GM18502 (cell line): ENCODE results near the gene HVCN1.
A peak's percentile ranks its signal among the peaks of the same experiment; 100 is the strongest.
"Not testable (repeated sequence)": the region's sequence is repeated elsewhere in the genome, so short reads cannot be mapped to it uniquely, and the experiment has no call there.

Source experiments
- ATAC-seq: cut with Tn5 transposase; IDR thresholded peaks from one replicate; pipeline ENCODE4 v1.9.1; 2021; ENCODE audit warnings: mild to moderate bottlenecking; ENCODE audit not compliant: unreplicated experiment, poor library complexity

Gene HVCN1

DNA sequence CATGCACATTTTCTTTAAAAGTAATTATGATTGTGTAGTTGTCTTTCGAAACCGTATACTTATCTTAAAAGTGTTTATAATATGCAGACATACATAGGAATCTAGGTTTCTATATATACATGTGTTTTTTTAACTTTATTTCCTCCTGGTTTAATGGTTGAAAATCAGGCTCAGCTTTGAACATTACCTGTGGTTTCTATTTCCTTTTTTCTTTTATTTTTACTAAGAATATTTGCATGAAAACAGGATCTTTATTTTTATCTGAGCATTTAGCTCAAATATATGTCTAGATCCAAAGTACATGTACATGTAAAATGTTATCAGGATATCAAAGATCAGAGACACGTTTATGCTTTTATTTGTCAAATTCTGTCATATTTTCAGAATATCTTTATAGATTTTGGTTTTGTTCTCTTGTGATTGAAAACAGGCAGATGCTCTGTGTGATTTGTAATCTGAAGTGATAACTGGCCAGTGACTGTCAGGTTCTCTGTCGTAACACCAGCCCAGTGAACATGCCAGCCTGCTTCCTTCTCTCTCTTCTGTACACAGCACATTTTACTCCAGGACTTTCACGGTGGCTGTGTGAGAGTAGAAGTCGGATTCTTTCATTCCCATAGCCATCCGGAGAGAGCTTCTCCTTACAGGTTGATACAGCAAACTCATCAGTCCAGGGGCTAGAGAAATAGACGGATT is 61.3 kb downstream of the HVCN1 start:
- no peak for ATAC-seq

DNA sequence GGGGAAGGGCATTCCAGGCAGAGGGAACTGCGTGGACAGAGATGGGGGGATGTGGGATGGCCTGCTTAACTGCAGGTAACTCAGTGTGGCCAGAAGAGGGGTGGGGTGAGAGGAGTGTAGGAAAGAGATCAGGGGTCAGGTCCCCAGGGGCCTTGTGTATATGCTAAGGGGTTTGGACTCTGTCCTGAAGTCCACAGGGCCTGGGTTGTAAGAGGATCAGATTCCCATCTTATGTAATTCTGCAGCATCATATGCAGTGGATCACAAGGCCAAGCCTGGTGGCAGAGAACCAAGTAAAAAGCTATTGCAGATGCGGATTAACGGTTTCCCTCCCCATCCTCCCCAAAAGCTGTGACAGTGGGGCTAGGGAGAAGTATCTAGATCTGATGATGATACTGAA is 66.3 kb downstream of the HVCN1 start:
- no peak for ATAC-seq

DNA sequence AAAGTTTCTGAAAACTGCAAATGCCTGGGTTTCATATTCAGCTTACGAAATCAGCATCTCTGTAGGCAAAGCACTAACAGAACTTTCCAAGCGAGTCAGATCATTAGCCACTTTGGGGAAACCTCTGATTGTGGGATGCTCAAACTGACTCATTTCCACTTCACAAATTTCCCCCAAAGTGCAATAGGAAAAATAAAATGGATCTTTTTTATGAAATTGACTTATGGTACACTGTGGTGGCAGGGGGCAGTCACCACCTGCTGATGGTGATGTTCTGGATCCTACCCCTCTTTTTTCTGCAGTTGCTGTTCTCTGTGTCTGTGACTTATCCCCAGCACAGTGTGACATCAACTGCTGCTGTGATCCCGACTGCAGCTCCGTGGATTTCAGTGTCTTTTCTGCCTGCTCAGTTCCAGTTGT is 69.4 kb downstream of the HVCN1 start:
- peak; percentile 48 for ATAC-seq

DNA sequence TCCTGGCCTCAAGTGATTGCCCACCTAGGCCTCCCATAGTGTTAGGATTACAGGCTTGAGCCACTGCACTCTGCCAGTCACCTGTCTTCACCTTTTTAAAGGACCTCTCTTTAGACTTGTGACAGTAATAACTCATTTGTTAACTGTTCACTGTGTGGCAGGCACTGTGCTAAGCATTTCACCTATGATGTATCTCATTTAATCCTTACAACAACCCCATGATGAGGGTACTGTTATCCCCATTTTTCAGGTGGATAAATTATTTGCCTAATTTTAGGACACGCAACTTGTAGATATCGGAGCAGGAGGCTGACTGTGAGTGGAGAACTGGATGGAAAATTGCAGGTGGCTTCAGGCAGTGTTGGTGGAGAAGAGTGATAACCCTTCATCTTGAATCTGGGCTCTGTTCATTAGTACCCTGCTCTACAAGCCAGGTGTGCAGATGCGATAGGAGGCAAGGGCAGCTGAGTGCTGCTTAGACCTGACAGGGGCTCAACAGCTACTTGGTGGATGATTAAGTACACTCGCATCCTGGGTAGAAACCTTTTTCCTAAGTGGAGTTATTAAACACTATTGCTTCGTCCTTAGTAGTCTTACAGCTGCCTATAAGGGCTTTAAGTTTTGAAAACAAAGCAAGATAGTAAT is 72.3 kb downstream of the HVCN1 start:
- ATAC-seq, result no peak

DNA sequence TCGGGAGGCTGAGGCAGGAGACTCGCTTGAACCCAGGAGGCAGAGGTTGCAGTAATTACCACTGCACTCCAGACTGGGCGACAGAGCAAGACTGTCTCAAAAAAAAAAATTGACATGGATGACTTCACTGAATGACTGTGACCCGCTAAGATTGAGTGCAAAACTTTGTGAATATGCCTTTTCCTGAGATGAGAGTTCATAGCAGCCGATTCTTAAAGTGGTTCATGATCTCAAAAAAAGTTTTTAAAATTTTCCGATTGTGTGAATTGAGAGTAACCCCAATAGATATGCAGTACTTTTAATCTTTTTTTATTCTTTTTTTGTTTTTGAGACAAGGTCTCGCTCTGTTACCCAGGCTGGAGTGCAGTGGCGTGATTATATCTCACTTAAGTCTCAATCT is 73.7 kb downstream of the HVCN1 start:
- no peak for ATAC-seq

DNA sequence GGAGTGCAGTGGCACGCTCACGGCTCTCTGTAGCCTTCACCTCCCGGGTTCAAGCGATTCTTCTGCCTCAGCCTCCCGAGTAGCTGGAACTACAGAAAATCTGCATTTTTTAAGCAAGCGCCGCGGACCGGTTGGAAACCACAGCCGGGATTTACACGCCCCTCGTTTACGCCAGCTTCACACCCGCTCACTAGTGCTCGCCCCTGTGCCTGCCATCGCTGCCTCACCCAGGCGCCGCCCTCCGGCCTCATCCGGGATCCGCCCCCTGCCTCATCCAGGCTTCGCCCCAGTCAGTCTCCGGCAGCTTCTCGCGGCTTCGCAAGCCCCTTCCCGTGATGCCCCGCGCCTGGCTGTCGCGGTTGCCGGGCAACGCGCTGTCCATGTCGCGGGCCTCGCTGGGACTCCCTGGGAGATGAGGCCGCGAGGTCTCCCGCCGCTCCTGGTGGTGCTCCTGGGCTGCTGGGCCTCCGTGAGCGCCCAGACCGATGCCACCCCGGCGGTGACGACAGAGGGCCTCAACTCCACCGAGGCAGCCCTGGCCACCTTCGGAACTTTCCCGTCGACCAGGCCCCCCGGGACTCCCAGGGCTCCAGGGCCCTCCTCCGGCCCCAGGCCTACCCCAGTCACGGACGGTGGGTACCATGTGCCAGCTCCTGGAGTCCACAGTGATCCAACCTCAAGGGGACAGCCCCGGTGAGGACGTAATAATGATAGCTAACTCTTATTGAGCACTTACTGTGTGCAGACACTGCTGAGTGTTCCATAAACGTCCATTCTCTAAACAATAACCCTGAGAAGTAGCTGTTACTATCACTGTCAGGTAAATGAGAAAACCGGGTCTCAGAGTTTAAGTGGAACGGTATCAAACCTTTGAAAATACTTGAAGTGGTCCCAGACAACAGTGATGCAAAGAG is 74.9 kb downstream of the HVCN1 start, which contains the start of gene TCTN1:
Gene TCTN1 (plus strand): TSS at position 359 of the 914 bp plus-strand sequence. CDS start 54 bp downstream, at position 413.
- ATAC-seq, result peak; percentile 94

DNA sequence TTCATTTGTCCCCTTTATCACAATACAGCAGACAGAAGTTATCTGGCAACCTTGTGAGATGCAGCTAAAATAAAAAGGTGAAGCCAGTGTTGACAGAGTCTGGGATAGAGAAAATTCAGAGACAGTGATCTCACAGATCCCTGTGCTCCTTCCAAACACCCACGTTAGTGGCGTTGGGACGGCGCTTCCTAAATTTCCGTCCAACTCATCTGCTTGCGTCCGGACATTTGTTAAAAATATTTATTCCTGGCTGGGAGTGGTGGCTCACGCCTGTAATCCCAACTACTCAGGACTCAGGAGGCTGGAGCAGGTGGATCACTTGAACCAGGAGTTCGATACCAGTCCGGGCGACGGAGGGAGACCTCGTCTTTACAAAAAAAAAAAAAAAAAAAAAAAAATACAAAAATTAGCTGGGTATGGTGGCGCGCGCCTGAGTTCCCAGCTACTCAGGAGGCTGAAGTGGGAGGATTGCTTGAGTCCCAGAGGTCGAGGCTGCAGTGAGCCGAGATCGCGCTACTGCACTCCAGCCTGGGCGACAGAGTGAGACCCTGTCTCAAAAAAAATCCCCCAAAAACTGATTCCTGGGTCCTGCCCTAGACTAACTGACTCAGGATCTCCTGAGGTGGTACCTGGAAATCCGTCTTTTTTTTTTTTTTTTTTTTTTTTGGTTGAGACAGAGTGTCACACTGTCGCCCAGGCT is 75.7 kb downstream of the HVCN1 start:
- no peak for ATAC-seq

DNA sequence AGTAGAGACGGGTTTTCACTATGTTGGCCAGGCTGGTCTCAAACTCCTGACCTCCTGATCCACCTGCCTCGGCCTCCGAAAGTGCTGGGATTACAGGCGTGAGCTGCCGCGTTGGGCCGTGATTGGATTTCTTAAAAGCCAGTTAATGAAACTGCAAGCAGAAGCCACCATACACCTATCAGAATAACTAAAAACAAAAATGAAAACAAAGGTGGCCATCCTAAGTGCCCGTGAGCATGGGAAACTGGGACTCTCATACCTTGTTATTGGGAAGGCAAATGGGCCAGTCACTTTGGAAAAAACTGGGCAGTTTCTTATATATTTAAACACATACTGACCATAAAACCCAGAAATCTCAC is 82.7 kb downstream of the HVCN1 start:
- ATAC-seq, result peak; percentile 13

DNA sequence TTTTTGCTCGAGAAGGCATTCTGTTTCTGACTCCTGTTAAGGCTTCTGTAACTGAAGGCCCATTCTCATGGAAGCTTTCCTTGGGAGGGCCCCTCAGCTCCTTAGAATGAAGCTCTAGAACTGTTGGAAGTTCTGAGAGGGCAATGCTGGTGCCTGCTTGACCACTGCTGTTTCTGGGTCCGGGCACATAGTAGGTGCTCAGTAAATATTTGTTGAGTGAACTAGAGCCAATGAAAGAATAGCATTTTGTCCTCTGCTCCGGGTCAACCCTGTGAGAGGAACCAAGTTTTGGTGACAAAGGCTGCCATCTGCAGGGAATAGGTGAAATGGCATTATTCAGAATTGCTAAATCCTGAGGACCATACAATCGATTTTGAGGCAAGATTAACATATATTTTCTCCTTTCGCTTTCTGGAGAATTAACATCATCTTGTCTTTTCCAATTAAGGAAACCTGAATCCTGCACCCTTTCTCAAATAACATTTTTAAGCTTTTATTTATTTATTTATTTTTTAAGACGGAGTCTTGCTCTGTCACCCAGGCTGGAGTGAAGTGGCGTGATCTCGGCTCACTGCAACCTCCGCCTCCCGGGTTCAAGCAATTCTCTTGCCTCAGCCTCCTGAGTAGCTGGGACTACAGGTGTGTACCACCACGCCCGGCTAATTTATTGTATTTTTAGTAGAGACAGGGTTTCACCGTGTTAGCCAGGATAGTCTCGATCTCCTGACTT is 86.7 kb downstream of the HVCN1 start:
- not testable (repeated sequence) for ATAC-seq

DNA sequence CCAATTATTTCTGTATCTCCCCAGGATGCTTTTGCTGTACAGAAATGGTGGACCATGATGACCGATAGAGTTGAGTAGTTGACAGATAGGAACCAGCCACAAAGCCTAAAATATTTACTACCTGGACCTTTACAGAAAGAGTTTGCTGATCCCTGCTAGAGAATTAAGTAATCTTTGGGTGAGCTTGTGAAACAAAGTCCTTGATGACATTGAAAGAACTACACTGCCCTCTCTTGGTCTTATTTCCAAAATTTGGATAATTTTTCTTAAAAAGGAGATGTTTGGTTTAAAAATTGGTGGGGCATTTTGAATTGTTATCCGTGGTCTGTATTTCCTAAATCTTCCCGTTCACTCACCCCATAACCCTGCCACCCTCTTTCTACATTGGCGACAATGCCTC is 88.7 kb downstream of the HVCN1 start:
- ATAC-seq, result no peak

DNA sequence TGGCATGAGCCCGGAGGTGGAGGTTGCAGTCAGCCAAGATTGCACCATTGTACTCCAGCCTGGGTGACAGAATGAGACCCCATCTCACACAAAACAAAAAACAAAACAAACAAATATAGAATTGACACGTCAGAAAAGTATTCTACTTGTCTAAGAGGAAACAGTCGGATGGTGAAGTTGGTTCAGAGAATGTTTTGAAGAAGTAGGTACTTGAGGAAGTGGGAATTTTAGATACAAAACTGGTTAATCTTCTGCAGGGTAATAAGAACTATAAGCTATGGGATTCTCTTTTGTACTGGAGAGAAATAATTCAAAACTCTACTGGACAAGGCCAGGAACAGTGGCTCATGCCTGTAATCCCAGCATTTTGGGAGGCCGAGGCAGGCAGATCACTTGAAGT is 89.6 kb downstream of the HVCN1 start:
- ATAC-seq, result no peak
